Stomach smooth muscle (tissue), 2 donors: ENCODE measurements around the gene RGS16.

Source experiments
- H3K27ac ChIP-seq: one replicate; pipeline ENCODE4 v1.7.0; 2013; ENCODE audit warnings: mild to moderate bottlenecking, low read length, inconsistent platforms
- H3K27me3 ChIP-seq, 2 donors: one replicate each; pipeline ENCODE4 v1.7.0; 2013; ENCODE audit warnings: low read length in 2 of 2; ENCODE audit not compliant: insufficient read depth in 2 of 2, control insufficient read depth in 1 of 2
- H3K36me3 ChIP-seq, 2 donors: one replicate each; pipeline ENCODE4 v1.7.0; 2013; ENCODE audit warnings: low read length in 2 of 2; ENCODE audit not compliant: control insufficient read depth in 2 of 2, insufficient read depth in 2 of 2
- H3K4me1 ChIP-seq: one replicate; pipeline ENCODE4 v1.7.0; 2013; ENCODE audit warnings: low read length; ENCODE audit not compliant: control insufficient read depth, insufficient read depth
- H3K4me3 ChIP-seq, 2 donors: one replicate each; pipeline ENCODE4 v1.7.0; 2013; ENCODE audit warnings: low read length in 2 of 2
- H3K9ac ChIP-seq, 2 donors: one replicate each; pipeline ENCODE4 v1.7.0; 2013; ENCODE audit warnings: low read length in 2 of 2, mild to moderate bottlenecking in 1 of 2
- H3K9me3 ChIP-seq, 2 donors: one replicate each; pipeline ENCODE4 v1.7.0; 2013; ENCODE audit warnings: low read length in 2 of 2; ENCODE audit not compliant: control insufficient read depth in 2 of 2
- donor health status: healthy.
- donor health status: Pancreatic carcinoma.

Gene RGS16

DNA sequence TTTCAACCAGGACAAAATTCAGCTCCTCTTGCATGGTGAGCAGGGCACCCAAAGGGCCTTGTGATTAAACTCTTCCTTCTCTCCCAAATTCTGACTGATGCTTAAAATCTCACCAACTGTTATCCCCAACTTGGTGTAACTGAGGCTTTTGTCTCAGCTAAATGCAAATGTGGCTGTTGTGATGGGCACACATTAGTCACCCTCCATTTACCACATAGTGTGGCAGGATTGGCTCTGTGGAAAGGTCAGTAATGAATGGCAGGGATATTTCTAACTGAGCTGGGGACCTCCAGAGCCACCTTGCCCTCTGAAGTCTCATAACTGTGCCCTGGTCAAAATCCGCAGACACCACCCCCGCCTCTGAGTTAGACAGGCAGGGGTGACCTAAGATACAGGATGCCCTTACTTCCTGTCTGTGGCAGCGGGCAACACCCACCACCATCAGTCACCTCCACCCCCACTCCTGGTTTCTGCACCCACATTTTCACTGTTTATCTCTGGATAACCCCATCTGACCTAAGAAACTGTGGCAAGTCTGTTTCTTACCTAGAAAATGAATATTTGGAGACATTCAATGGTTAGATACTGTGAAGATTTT is 25.4 kb upstream of the RGS16 start:
- Histone ChIP-seq H3K4me1 (no peaks in the 10 kb centered on the region), H3K9ac (no peak overlapping the region), H3K4me3 (no peak overlapping the region)

DNA sequence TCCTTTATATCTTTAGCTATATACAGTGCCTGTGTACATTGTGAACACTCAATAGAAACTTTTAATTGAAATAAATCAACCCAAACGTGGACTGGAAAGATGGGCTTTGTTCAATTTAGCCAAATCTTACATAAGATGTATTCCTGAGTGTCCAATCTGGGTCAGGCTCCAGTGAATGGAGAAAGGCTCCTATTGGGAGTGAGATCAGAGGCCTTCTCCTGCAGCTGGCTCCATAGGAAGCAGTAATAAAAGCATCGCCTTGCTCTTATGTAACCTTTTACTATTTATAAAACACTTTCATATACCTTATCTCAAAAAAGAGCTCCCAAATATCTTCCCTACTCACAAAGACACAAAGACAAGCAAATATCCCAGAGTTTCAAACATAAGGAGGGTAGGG is 24.9 kb upstream of the RGS16 start:
- no peak overlapping the region for H3K27ac ChIP-seq
- no peaks in the 10 kb centered on the region for H3K27me3 ChIP-seq
- H3K4me3 ChIP-seq: no peak overlapping the region
- H3K4me1 ChIP-seq: no peaks in the 10 kb centered on the region
- H3K36me3 ChIP-seq: no peaks in the 10 kb centered on the region
- H3K9ac ChIP-seq: no peak overlapping the region
- no peaks in the 10 kb centered on the region for H3K9me3 ChIP-seq

More for the DNA sequence above, 25.4 kb upstream of the RGS16 start:
- H3K27me3 ChIP-seq: no peaks in the 10 kb centered on the region
- no peaks in the 10 kb centered on the region for H3K9me3 ChIP-seq
- no peaks in the 10 kb centered on the region for H3K36me3 ChIP-seq
- H3K27ac ChIP-seq: no peak overlapping the region

DNA sequence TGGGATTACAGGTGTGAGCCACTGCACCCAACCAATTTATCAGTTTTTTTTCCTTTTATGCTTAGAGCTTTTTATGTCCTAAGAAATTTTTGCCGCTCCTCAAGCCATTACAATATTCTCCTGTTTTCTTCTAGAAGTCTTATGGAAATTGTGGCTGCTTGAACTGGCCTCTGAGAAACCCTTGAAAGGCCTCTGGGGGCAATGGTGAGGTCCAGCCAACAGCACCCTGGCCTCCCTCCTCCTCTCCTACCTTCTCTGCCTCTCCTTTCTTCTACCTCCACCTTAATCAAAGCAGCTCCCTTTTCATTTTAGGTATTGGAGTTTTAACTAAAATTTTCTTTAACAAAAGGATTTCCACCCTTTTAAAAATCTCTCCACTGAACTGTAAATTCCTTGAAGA is 24.5 kb upstream of the RGS16 start:
- Histone ChIP-seq H3K27me3 (no peaks in the 10 kb centered on the region), H3K27ac (no peak overlapping the region), H3K4me3 (no peak overlapping the region), H3K36me3 (no peaks in the 10 kb centered on the region), H3K9me3 (no peaks in the 10 kb centered on the region), H3K4me1 (no peaks in the 10 kb centered on the region), H3K9ac (no peak overlapping the region)

DNA sequence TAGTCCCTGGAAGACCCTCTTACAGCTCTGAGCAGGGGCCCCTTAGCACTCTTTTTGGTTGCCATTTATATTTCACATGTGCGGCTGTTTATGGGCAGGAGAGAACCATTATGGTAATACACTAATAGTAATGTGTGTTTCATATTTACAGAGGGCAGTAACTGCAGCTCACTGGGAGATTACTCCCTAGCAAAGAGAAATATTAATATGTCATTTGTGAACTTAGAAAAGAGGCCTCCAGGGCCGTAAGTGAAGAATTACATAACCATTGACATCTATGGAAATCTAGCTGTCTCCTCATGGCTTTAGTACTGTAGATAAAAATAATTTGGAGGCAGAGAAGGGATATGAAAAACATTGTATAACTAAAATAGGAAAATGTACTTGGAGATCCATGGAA is 23.4 kb upstream of the RGS16 start:
- H3K9ac ChIP-seq: no peak overlapping the region
- no peaks in the 10 kb centered on the region for H3K9me3 ChIP-seq
- no peak overlapping the region for H3K27ac ChIP-seq
- peaks cover 3% of the 10 kb centered on the region for H3K4me1 ChIP-seq
- no peaks in the 10 kb centered on the region for H3K27me3 ChIP-seq
- H3K36me3 ChIP-seq: no peaks in the 10 kb centered on the region
- H3K4me3 ChIP-seq: no peak overlapping the region

DNA sequence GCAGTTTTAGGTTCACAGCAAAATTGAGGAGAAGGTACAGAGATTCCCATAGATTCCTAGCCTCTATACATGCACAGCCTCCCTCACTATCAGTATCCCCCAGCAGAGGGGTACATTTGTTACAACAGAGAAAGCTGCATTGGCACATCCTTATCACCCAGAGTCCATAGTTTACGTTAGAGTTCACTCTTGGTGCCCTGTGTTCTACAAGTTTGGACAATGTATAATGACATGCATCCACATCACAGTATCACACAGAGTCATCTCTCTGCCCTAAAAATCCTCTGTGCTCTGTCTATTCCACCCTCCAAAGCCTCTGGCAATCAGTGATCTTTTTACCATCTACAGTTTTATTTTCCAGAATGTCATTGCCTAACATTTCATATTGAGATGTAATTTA is 22.3 kb upstream of the RGS16 start:
- no peaks in the 10 kb centered on the region for H3K36me3 ChIP-seq
- no peak overlapping the region for H3K9ac ChIP-seq
- no peak overlapping the region for H3K27ac ChIP-seq
- no peak overlapping the region for H3K4me3 ChIP-seq
- peaks cover 3% of the 10 kb centered on the region for H3K4me1 ChIP-seq
- peaks cover 0 to 2% of the 10 kb centered on the region in 2 donors for H3K27me3 ChIP-seq
- no peaks in the 10 kb centered on the region for H3K9me3 ChIP-seq

DNA sequence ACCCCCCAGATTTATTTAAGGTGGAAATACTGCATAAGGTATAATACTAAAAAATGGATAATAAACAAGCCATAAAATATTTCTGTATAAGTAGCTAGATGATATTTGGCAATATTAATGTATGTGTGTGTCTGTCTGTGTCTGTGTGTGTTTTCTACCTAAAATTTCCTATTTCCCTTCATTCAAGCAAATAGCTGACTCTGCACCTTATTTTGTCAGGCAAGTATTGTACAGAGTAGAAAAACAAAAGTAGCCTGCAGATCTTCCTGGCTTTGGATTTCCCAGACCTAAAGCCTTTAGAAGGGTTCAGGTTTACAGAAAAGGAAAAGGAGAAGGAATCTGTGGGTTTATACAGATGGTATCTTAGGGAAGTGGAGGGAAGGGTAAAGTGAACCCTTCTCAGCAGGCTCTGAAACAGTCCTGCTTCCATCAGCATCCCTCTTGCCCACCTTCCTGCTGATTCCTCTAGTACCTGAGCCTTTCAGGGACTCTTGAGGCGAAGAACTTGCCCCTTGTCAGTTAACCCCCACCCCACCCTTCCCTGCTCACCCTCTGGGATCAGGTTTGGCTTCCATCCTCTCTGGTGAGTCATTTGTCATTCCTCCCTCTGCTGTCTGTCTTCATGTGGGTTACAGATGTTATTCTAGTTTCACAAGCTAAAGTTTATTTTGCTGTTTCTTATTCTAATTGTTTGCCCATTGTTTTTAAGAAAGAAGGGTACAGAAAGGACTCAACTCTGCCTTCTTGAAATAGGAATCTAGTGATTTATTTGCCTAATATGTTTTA is 21.7 kb upstream of the RGS16 start:
- Histone ChIP-seq H3K4me1 (peaks cover 3% of the 10 kb centered on the region), H3K9ac (no peak overlapping the region), H3K36me3 (no peaks in the 10 kb centered on the region), H3K4me3 (no peak overlapping the region), H3K27me3 (peaks cover 0 to 2% of the 10 kb centered on the region in 2 donors), H3K27ac (no peak overlapping the region), H3K9me3 (no peaks in the 10 kb centered on the region)

DNA sequence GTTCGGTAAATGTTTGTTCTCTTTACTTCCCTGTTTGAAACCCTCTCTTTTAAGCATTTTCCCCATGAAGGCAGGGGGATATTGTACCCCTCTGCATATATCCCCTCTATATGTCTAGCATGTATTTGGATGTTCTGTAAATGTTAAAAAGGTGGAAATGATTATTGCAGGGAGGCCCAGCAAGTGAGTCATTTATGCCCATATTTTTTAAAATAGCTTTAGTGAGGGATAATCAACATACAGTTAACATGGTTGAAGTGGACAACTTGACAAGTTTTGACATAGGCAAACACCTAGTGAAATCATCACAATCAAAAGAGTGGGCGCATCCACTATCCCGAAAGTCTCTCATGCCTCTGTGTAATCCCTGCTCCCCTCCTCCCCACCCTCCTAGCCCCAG is 20.8 kb upstream of the RGS16 start:
- Histone ChIP-seq H3K4me1 (peaks cover 3% of the 10 kb centered on the region), H3K27ac (no peak overlapping the region), H3K9me3 (no peaks in the 10 kb centered on the region), H3K4me3 (no peak overlapping the region), H3K9ac (no peak overlapping the region), H3K27me3 (peaks cover 0 to 2% of the 10 kb centered on the region in 2 donors), H3K36me3 (no peaks in the 10 kb centered on the region)

DNA sequence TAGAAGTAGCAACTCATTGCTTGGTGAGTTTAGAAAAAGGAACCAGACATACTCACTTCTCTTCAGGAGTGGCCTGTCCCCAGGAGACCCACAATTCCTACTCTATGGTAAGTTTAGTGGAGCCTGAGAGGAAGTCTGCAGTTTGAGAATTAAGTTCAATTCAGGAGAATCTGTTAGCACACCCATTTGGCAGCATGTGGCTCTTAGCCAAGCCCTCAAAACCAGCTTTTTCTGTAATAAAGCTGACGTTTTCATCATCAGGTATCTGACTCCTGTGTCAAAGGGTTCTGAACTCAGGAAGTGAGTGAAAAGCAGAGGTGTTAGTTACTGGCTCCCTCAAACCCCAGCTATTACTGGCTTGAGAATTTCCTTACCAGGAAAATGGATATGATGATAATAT is 20.4 kb upstream of the RGS16 start:
- H3K36me3 ChIP-seq: no peaks in the 10 kb centered on the region
- H3K4me3 ChIP-seq: no peak overlapping the region
- peaks cover 0 to 2% of the 10 kb centered on the region in 2 donors for H3K27me3 ChIP-seq
- H3K4me1 ChIP-seq: peaks cover 3% of the 10 kb centered on the region
- H3K27ac ChIP-seq: no peak overlapping the region
- H3K9ac ChIP-seq: no peak overlapping the region
- H3K9me3 ChIP-seq: no peaks in the 10 kb centered on the region

DNA sequence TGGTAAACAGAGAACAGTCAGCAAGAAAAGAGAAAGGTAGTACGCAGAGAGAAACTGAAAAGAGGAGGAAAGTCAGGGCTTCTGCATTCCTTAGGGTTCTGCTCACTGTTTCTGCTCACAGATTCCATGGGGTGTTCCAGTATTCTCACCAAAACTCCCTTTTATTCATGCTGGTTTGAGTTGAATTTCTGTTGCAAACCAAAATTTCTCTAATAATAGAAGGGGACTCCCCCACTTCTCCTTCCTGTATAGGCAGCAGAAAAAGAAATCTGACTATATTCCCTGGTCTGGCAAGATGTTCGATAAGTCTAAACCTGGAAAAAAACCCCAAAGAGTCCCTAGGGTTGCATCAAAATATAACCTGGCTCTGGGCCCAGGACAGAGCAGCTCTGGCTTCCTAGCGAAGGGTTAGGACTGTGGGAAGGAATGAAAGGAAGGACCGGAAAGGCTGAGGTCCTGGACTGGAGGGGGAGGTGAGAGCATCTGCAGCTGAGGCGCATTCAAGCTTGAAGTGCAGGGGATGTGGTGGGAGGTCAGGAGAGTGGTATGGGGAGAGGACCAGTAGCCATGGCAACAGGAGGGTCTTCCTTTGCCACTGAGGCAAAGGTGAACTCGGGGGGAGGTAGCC is 18.8 kb upstream of the RGS16 start:
- no peaks in the 10 kb centered on the region for H3K9me3 ChIP-seq
- no peak overlapping the region for H3K27ac ChIP-seq
- H3K27me3 ChIP-seq: peaks cover 0 to 2% of the 10 kb centered on the region in 2 donors
- H3K4me3 ChIP-seq: no peak overlapping the region
- no peak overlapping the region for H3K9ac ChIP-seq
- no peaks in the 10 kb centered on the region for H3K36me3 ChIP-seq
- peaks cover 3% of the 10 kb centered on the region for H3K4me1 ChIP-seq

DNA sequence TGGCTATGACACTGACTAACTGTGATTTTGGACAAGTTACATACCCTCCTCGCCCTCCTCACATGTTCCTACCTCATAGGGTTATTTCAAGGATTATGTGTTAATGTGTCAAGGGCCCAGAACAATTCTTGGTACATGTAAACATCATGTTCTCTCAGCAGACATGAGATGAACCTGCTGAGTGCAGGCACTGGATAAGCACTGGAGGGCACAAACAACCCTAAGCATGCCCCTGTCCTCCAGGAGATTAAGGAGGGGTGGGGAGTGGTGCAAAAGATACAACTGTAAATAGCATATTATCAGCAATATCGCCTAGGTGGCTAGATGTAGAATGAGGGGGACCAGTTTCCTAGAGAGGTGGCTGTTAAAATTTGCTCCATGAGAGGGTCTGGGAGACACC is 17.7 kb upstream of the RGS16 start:
- H3K9ac ChIP-seq: no peak overlapping the region
- H3K9me3 ChIP-seq: no peaks in the 10 kb centered on the region
- H3K27me3 ChIP-seq: peaks cover 0 to 2% of the 10 kb centered on the region in 2 donors
- no peak overlapping the region for H3K27ac ChIP-seq
- no peak overlapping the region for H3K4me3 ChIP-seq
- no peaks in the 10 kb centered on the region for H3K36me3 ChIP-seq
- peaks cover 3% of the 10 kb centered on the region for H3K4me1 ChIP-seq
